Measurements from ENCODE around the gene BCKDHB. TPM values are rescaled to one million over a fixed set of nuclear protein-coding genes. Genes with fewer than 3 reads are reported as not detected.
A peak's percentile ranks its signal among the peaks of the same experiment; 100 is the strongest.

The BCKDHB gene
- total and polyA plus RNA-seq, 8 donors = 7.8 to 44.6 (median 20.3) TPM

GRCh38 chr6:80356545-80356944, 250.1 kb downstream of the BCKDHB start:
- intact Hi-C loops (cut with DNase I; ENCODE audit: low total_unique reads) = no loop called here
- no peak overlapping the region for H3K4me3 ChIP-seq
- H3K4me1 ChIP-seq = no peaks in the 10 kb centered on the region
- no peak for DNase-seq
- peaks cover 0 to 5% (median 0%) of the 10 kb centered on the region in 4 donors for H3K36me3 ChIP-seq
- no peaks in the 10 kb centered on the region for H3K27me3 ChIP-seq
- no peak overlapping the region for H3K27ac ChIP-seq
- no peaks in the 10 kb centered on the region for H3K9me3 ChIP-seq
- 64 to 94% (median 79%) methylated on average over 2 of the region's 2 CpGs for WGBS, 5 donors
- TF ChIP-seq POLR2A (IDR thresholded peaks at IDR 0.05) (no peak), POLR2AphosphoS5 (IDR thresholded peaks at IDR 0.05) (no peak), CTCF (IDR thresholded peaks at IDR 0.05) (no peak), EP300 (IDR thresholded peaks at IDR 0.05) (no peak)

- peak in 1 of 2 donors; percentile 18 for DNase-seq
- H3K9me3 ChIP-seq = no peaks in the 10 kb centered on the region
- intact Hi-C loops (cut with DNase I; ENCODE audit: low total_unique reads) = no loop called here
- 70 to 87% (median 82%) methylated on average over 2 of the region's 2 CpGs for WGBS, 5 donors
- H3K36me3 ChIP-seq = peaks cover 0 to 5% (median 0%) of the 10 kb centered on the region in 4 donors
- no peaks in the 10 kb centered on the region for H3K4me1 ChIP-seq
- no peak overlapping the region for H3K4me3 ChIP-seq
- TF ChIP-seq POLR2AphosphoS5 (IDR thresholded peaks at IDR 0.05) = no peak
- TF ChIP-seq EP300 (IDR thresholded peaks at IDR 0.05) = no peak
- no peak for TF ChIP-seq CTCF (IDR thresholded peaks at IDR 0.05)
- TF ChIP-seq POLR2A (IDR thresholded peaks at IDR 0.05) = no peak
- no peaks in the 10 kb centered on the region for H3K27me3 ChIP-seq
- no peak overlapping the region for H3K27ac ChIP-seq
Measured at GRCh38 chr6:80357081-80357480, 250.6 kb downstream of the BCKDHB start.

GRCh38 chr6:80357674-80358073, 251.2 kb downstream of the BCKDHB start:
- no peaks in the 10 kb centered on the region for H3K4me1 ChIP-seq
- H3K27ac ChIP-seq = no peak overlapping the region
- TF ChIP-seq POLR2AphosphoS5 (IDR thresholded peaks at IDR 0.05) = no peak
- no peak for TF ChIP-seq POLR2A (IDR thresholded peaks at IDR 0.05)
- no peak for TF ChIP-seq CTCF (IDR thresholded peaks at IDR 0.05)
- no peak for TF ChIP-seq EP300 (IDR thresholded peaks at IDR 0.05)
- DNase-seq = peak in 1 of 2 donors; percentile 26
- peaks cover 0 to 5% (median 0%) of the 10 kb centered on the region in 4 donors for H3K36me3 ChIP-seq
- H3K9me3 ChIP-seq = no peaks in the 10 kb centered on the region
- WGBS, 5 donors = 71 to 94% (median 90%) methylated on average over 2 of the region's 2 CpGs
- no peak overlapping the region for H3K4me3 ChIP-seq
- H3K27me3 ChIP-seq = no peaks in the 10 kb centered on the region
- intact Hi-C loops (cut with DNase I; ENCODE audit: low total_unique reads) = no loop called here

GRCh38 chr6:80363501-80364122, 257.1 kb downstream of the BCKDHB start:
- no peak overlapping the region for H3K4me3 ChIP-seq
- no peaks in the 10 kb centered on the region for H3K27me3 ChIP-seq
- no peak for DNase-seq
- H3K9me3 ChIP-seq = peaks cover 0 to 5% (median 0%) of the 10 kb centered on the region in 4 donors
- H3K36me3 ChIP-seq = no peaks in the 10 kb centered on the region
- H3K27ac ChIP-seq = no peak overlapping the region
- TF ChIP-seq POLR2A (IDR thresholded peaks at IDR 0.05) (no peak), CTCF (IDR thresholded peaks at IDR 0.05) (no peak), EP300 (IDR thresholded peaks at IDR 0.05) (no peak), POLR2AphosphoS5 (IDR thresholded peaks at IDR 0.05) (no peak)
- no peaks in the 10 kb centered on the region for H3K4me1 ChIP-seq
- 93 to 95% (median 94%) methylated on average over 3 of the region's 3 CpGs for WGBS, 5 donors
- intact Hi-C loops (cut with DNase I; ENCODE audit: low total_unique reads) = no loop called here

All from stomach (tissue), 9 donors.